Measurements from ENCODE around the gene IL11. TPM values are rescaled to one million over a fixed set of nuclear protein-coding genes. Genes with fewer than 3 reads are reported as not detected.

IL11 gene
- total RNA-seq, 6 donors from 2014 or later = 0.20 to 0.34 TPM; not detected in 4

DNA sequence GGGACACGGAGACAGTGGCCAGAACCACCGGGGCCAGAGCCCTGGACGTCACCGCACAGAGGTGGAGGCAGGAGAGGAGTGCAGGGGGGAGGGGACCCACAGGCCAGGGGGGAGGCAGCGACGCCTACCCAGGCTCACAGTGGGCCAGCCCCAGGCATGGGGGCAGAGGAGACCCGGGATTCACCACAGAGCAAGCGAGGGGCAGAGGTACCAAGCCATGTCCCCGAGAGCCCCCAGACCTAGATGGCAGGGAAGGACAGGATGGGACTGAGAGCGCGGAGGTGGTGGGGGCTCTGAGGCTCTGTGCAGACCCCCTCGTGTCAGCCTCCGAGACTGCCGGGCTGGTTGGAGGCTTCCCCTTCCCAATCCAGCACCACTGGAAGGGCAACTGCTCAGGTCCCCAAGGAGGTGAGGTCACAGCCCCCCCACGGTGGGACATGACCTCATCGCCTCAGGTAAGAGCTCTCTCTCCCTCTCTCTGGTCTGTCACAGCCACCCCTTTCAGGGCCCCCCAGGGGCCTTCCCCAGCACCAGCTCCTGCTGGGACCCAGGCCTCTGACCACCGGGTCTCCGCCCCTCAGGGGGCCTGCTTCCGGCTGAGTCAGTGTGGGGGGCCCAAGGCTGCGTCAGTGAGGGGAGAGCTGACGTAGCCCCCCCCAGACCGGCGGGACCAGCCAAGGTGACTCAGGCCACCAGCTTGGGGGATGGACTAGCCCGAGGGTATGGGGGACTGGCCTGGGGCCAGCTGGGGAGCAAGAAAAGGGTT, 2.2 kb upstream of the IL11 start:
- Histone ChIP-seq H3K9me3 (no peaks in the 10 kb centered on the region), H3K4me3 (no peak overlapping the region), H3K27ac (no peak overlapping the region), H3K4me1 (peaks cover 11 to 29% (median 21%) of the 10 kb centered on the region in 4 donors), H3K36me3 (no peaks in the 10 kb centered on the region), H3K27me3 (peaks cover 1 to 60% (median 34%) of the 10 kb centered on the region in 4 donors)
- ATAC-seq (ENCODE audit: low FRiP score in 2 of 2) = no peak
- 30 to 37% methylated on average over 9 to 20 of the region's 24 CpGs for WGBS, 2 donors
- no peak for DNase-seq
- TF ChIP-seq, protein P1, sequence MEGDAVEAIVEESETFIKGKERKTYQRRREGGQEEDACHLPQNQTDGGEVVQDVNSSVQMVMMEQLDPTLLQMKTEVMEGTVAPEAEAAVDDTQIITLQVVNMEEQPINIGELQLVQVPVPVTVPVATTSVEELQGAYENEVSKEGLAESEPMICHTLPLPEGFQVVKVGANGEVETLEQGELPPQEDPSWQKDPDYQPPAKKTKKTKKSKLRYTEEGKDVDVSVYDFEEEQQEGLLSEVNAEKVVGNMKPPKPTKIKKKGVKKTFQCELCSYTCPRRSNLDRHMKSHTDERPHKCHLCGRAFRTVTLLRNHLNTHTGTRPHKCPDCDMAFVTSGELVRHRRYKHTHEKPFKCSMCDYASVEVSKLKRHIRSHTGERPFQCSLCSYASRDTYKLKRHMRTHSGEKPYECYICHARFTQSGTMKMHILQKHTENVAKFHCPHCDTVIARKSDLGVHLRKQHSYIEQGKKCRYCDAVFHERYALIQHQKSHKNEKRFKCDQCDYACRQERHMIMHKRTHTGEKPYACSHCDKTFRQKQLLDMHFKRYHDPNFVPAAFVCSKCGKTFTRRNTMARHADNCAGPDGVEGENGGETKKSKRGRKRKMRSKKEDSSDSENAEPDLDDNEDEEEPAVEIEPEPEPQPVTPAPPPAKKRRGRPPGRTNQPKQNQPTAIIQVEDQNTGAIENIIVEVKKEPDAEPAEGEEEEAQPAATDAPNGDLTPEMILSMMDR (IDR thresholded peaks at IDR 0.05) = no peak
- TF ChIP-seq POLR2A (IDR thresholded peaks at IDR 0.05) (no peak), EP300 (IDR thresholded peaks at IDR 0.05) (no peak), POLR2AphosphoS5 (IDR thresholded peaks at IDR 0.05) (no peak)

DNA sequence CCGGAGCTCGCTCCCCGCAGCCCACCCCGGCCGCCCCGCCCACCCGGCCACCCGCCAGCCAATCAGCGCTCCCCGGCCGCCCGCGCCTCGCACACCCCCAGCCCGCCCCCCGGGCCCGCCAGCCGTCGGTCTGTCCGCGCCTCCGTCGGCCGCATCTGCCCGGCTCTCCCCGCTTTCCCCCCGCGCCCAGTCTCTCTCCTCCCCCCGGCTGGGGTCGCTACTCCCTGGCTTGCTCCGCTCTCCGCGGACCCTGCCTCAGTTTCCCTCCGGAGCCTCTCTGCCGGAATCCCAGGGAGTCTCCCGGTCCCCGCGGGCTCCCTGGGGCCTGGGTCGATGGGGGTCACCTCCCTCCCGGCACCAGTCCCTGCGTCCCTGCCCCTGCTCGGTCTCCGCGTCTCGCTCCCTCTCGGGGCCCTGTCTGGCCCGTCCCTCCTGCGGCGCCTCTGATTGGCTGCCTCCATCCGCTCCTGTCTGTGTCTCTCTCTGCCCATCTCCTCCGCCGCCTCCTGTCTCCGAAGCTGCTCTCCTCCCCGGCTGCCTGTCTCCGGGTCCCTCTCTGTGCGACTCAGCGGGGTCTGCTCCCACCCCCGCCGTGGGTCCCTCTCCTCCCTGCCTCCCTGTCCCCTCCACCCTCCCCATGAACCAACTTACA, 484 bp downstream of the IL11 start:
- 2 to 5% methylated on average over 19 to 23 of the region's 59 CpGs for WGBS, 2 donors
- DNase-seq = peak in 1 of 2 donors; percentile 82
- TF ChIP-seq POLR2AphosphoS5 (IDR thresholded peaks at IDR 0.05) (no peak), EP300 (IDR thresholded peaks at IDR 0.05) (no peak), POLR2A (IDR thresholded peaks at IDR 0.05) (no peak)
- TF ChIP-seq, protein P1 (IDR thresholded peaks at IDR 0.05) = no peak
- Histone ChIP-seq H3K4me3 (peak overlapping the region in 3 of 4 donors; percentile 17 to 38 (median 25)), H3K4me1 (peaks cover 11 to 29% (median 21%) of the 10 kb centered on the region in 4 donors), H3K27ac (no peak overlapping the region), H3K36me3 (no peaks in the 10 kb centered on the region), H3K27me3 (peaks cover 1 to 58% (median 33%) of the 10 kb centered on the region in 4 donors), H3K9me3 (no peaks in the 10 kb centered on the region)
- ATAC-seq (ENCODE audit: low FRiP score in 2 of 2) = peak in 1 of 2 donors; percentile 55

DNA sequence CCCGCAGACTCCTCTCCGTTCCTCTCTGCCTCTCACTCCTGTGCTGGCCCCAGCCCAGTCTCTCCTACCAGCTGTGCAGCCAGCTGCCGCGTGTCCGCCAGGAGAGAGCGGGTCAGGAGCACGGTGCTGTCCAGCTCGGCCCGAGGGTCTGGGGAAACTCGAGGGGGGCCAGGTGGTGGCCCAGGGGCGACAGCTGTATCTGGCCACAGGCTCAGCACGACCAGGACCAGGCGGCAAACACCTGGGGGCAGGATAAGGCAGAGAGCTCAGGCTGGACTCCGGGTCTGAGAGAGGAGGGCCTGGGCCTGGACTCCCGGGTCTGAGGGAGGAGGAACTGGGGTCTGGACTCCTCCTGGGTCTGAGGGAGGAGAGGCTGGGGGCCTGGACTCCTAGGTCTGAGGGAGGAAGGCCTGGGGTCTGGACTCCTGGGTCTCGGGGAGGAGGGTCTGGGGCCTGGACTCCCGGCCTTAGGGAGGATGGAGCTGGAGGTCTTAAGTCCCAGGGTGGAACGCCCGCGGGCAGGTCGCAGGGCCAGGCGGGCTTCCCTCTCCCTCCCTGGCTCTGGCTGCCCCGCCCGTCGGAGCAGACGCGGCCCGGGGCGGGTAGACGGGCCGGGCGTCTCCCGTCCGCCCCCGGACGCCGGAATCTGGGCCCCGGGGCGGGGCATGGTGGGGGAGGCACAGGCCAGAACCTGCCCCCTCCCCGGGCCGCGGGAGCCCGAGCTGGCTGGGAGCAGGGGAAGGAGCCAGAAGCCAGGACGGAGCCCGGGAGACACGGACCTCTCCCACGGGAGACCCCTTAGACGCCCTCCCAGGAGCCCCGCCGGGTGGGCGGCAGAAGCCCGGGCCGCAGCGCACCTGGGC, 1.3 kb downstream of the IL11 start:
- peak overlapping the region in 3 of 4 donors; percentile 17 to 29 (median 22) for H3K4me3 ChIP-seq

DNA sequence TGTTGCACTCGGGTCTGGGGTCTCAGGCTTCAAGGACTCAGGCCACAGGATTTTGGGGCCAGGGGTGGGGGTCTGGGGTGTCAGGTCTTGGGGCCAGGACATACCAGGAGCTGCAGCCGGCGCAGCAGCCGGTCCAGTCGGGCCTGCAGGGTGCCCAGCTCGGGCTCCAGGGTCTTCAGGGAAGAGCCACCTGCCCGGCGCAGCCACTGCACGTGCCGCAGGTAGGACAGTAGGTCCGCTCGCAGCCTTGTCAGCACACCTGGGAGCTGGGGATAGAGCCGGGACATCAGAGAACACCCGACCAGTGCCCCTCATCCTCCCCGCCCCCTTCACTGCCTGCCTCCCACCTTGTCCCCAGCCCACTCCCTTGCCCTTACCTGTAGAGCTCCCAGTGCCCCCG, 2.2 kb downstream of the IL11 start:
- WGBS, 2 donors = 86% methylated on average over 7 to 10 of the region's 16 CpGs
- Histone ChIP-seq H3K4me1 (peaks cover 11 to 20% (median 13%) of the 10 kb centered on the region in 4 donors), H3K4me3 (no peak overlapping the region), H3K9me3 (no peaks in the 10 kb centered on the region), H3K36me3 (no peaks in the 10 kb centered on the region), H3K27me3 (peaks cover 1 to 48% (median 28%) of the 10 kb centered on the region in 4 donors), H3K27ac (no peak overlapping the region)
- DNase-seq = peak in 1 of 2 donors; percentile 65
- TF ChIP-seq, protein P1 (IDR thresholded peaks at IDR 0.05) = no peak
- no peak for TF ChIP-seq EP300 (IDR thresholded peaks at IDR 0.05)
- TF ChIP-seq POLR2AphosphoS5 (IDR thresholded peaks at IDR 0.05) = no peak
- no peak for TF ChIP-seq POLR2A (IDR thresholded peaks at IDR 0.05)
- no peak for ATAC-seq (ENCODE audit: low FRiP score in 2 of 2)

More for the DNA sequence above, 1.3 kb downstream of the IL11 start:
- Histone ChIP-seq H3K27ac (no peak overlapping the region), H3K27me3 (peaks cover 1 to 51% (median 29%) of the 10 kb centered on the region in 4 donors), H3K36me3 (no peaks in the 10 kb centered on the region), H3K4me1 (peaks cover 11 to 23% (median 14%) of the 10 kb centered on the region in 4 donors), H3K9me3 (no peaks in the 10 kb centered on the region)
- TF ChIP-seq, protein P1 (IDR thresholded peaks at IDR 0.05) = no peak
- no peak for TF ChIP-seq POLR2AphosphoS5 (IDR thresholded peaks at IDR 0.05)
- no peak for TF ChIP-seq POLR2A (IDR thresholded peaks at IDR 0.05)
- no peak for TF ChIP-seq EP300 (IDR thresholded peaks at IDR 0.05)
- DNase-seq (peak in 1 of 2 donors; percentile 89), ATAC-seq (ENCODE audit: low FRiP score in 2 of 2) (peak in 1 of 2 donors; percentile 79)
- WGBS, 2 donors = 16 to 21% methylated on average over 13 to 33 of the region's 54 CpGs
